Measurements from ENCODE around the gene HBP1. TPM values are rescaled to one million over a fixed set of nuclear protein-coding genes. Genes with fewer than 3 reads are reported as not detected.

Gene HBP1
- total and polyA plus RNA-seq, 2 of the 8 experiments (the other 6 are each of a cell fraction or from before 2014, with no cell fraction given): 28.9 to 29.2 TPM

DNA sequence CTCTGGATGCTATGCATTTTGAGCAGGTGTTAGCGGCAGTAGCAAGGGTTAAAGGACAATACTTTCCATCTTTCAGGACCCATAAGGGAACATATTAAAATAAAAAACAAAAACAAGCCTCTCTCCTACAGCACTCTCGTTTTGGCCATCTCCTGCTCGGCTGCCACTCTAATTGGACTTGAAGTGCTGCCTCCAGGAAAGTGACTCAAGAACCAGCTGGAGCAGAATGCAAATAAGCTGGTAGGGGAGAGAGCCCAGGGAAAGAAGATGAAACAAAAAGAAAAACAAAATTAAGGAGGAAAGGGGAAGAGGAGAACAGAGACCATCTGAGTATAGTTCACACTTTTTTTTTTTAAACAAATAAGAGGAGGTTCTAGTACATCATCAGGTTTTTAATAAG lies 65.6 kb downstream of the HBP1 start (continued):
- TF ChIP-seq, protein P1, sequence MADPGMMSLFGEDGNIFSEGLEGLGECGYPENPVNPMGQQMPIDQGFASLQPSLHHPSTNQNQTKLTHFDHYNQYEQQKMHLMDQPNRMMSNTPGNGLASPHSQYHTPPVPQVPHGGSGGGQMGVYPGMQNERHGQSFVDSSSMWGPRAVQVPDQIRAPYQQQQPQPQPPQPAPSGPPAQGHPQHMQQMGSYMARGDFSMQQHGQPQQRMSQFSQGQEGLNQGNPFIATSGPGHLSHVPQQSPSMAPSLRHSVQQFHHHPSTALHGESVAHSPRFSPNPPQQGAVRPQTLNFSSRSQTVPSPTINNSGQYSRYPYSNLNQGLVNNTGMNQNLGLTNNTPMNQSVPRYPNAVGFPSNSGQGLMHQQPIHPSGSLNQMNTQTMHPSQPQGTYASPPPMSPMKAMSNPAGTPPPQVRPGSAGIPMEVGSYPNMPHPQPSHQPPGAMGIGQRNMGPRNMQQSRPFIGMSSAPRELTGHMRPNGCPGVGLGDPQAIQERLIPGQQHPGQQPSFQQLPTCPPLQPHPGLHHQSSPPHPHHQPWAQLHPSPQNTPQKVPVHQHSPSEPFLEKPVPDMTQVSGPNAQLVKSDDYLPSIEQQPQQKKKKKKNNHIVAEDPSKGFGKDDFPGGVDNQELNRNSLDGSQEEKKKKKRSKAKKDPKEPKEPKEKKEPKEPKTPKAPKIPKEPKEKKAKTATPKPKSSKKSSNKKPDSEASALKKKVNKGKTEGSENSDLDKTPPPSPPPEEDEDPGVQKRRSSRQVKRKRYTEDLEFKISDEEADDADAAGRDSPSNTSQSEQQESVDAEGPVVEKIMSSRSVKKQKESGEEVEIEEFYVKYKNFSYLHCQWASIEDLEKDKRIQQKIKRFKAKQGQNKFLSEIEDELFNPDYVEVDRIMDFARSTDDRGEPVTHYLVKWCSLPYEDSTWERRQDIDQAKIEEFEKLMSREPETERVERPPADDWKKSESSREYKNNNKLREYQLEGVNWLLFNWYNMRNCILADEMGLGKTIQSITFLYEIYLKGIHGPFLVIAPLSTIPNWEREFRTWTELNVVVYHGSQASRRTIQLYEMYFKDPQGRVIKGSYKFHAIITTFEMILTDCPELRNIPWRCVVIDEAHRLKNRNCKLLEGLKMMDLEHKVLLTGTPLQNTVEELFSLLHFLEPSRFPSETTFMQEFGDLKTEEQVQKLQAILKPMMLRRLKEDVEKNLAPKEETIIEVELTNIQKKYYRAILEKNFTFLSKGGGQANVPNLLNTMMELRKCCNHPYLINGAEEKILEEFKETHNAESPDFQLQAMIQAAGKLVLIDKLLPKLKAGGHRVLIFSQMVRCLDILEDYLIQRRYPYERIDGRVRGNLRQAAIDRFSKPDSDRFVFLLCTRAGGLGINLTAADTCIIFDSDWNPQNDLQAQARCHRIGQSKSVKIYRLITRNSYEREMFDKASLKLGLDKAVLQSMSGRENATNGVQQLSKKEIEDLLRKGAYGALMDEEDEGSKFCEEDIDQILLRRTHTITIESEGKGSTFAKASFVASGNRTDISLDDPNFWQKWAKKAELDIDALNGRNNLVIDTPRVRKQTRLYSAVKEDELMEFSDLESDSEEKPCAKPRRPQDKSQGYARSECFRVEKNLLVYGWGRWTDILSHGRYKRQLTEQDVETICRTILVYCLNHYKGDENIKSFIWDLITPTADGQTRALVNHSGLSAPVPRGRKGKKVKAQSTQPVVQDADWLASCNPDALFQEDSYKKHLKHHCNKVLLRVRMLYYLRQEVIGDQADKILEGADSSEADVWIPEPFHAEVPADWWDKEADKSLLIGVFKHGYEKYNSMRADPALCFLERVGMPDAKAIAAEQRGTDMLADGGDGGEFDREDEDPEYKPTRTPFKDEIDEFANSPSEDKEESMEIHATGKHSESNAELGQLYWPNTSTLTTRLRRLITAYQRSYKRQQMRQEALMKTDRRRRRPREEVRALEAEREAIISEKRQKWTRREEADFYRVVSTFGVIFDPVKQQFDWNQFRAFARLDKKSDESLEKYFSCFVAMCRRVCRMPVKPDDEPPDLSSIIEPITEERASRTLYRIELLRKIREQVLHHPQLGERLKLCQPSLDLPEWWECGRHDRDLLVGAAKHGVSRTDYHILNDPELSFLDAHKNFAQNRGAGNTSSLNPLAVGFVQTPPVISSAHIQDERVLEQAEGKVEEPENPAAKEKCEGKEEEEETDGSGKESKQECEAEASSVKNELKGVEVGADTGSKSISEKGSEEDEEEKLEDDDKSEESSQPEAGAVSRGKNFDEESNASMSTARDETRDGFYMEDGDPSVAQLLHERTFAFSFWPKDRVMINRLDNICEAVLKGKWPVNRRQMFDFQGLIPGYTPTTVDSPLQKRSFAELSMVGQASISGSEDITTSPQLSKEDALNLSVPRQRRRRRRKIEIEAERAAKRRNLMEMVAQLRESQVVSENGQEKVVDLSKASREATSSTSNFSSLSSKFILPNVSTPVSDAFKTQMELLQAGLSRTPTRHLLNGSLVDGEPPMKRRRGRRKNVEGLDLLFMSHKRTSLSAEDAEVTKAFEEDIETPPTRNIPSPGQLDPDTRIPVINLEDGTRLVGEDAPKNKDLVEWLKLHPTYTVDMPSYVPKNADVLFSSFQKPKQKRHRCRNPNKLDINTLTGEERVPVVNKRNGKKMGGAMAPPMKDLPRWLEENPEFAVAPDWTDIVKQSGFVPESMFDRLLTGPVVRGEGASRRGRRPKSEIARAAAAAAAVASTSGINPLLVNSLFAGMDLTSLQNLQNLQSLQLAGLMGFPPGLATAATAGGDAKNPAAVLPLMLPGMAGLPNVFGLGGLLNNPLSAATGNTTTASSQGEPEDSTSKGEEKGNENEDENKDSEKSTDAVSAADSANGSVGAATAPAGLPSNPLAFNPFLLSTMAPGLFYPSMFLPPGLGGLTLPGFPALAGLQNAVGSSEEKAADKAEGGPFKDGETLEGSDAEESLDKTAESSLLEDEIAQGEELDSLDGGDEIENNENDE (IDR thresholded peaks at IDR 0.05; ENCODE audit: insufficient replicate concordance, low read length): no peak
- TF ChIP-seq TBP (IDR thresholded peaks at IDR 0.05; ENCODE audit: low read depth, low read length) (no peak), GABPA (IDR thresholded peaks at IDR 0.05; ENCODE audit: borderline replicate concordance, insufficient read depth, low read length) (no peak), GTF2F1 (IDR thresholded peaks at IDR 0.05; ENCODE audit: borderline replicate concordance, low read depth, low read length) (no peak), NANOG (IDR thresholded peaks at IDR 0.05; ENCODE audit: insufficient read depth, low read depth, low read length, poor library complexity, severe bottlenecking) (no peak), YY1 (IDR thresholded peaks at IDR 0.05; ENCODE audit: low read depth, low read length) (no peak)

Measured in H1 (cell line).